Measurements from ENCODE around the gene EXD2. TPM values are rescaled to one million over a fixed set of nuclear protein-coding genes. Genes with fewer than 3 reads are reported as not detected.

Gene EXD2
- total RNA-seq, 1 donor from 2014 or later = 25.2 TPM

DNA sequence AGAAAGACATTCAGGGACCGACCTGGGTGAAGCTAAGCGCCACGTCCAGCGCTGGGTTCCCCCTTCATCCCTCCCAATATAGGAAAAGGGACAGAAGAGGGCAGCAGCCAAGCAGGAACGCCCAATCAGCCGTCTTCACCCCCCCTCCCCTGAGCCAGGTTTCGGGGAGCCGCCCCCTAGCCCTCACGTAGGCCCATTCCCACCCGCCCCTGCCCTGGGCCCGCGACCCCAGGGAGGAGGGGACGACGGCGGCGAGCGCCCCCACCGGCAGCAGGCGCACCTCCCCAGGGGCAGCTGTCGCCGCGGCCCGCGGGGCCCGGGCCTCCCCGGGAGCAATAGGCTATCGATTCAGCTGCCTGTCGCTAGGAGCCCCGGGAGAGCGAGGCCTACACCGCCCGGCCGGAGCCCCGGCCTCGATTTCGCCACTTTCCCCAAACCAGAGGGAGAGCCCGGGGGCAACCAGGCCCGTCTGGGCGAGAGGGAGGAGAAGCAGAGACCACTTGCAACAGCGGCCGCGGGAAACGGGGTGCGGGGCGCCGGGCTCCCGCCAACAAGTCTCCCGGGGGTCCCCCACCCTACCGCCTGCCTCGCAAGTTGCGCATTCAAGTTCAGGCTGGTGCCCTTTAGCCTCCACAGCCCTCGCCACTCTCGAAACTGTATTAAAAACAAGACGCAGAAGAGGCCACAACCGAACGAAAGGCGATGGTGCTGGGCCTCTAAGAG, 39.7 kb upstream of the EXD2 start:
- H3K4me1 ChIP-seq = peaks cover 32% of the 10 kb centered on the region
- intact Hi-C loops (cut with DNase I) = no loop called here
- H3K36me3 ChIP-seq = peaks cover 21% of the 10 kb centered on the region
- H3K27ac ChIP-seq = peak overlapping the region; percentile 94
- H3K27me3 ChIP-seq = no peaks in the 10 kb centered on the region
- no peaks in the 10 kb centered on the region for H3K9me3 ChIP-seq
- H3K4me3 ChIP-seq = peak overlapping the region; percentile 96
- ATAC-seq (peak; percentile 81), DNase-seq (peak; percentile 91)
- TF ChIP-seq, protein P1, sequence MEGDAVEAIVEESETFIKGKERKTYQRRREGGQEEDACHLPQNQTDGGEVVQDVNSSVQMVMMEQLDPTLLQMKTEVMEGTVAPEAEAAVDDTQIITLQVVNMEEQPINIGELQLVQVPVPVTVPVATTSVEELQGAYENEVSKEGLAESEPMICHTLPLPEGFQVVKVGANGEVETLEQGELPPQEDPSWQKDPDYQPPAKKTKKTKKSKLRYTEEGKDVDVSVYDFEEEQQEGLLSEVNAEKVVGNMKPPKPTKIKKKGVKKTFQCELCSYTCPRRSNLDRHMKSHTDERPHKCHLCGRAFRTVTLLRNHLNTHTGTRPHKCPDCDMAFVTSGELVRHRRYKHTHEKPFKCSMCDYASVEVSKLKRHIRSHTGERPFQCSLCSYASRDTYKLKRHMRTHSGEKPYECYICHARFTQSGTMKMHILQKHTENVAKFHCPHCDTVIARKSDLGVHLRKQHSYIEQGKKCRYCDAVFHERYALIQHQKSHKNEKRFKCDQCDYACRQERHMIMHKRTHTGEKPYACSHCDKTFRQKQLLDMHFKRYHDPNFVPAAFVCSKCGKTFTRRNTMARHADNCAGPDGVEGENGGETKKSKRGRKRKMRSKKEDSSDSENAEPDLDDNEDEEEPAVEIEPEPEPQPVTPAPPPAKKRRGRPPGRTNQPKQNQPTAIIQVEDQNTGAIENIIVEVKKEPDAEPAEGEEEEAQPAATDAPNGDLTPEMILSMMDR (IDR thresholded peaks at IDR 0.05) = peak; percentile 61

DNA sequence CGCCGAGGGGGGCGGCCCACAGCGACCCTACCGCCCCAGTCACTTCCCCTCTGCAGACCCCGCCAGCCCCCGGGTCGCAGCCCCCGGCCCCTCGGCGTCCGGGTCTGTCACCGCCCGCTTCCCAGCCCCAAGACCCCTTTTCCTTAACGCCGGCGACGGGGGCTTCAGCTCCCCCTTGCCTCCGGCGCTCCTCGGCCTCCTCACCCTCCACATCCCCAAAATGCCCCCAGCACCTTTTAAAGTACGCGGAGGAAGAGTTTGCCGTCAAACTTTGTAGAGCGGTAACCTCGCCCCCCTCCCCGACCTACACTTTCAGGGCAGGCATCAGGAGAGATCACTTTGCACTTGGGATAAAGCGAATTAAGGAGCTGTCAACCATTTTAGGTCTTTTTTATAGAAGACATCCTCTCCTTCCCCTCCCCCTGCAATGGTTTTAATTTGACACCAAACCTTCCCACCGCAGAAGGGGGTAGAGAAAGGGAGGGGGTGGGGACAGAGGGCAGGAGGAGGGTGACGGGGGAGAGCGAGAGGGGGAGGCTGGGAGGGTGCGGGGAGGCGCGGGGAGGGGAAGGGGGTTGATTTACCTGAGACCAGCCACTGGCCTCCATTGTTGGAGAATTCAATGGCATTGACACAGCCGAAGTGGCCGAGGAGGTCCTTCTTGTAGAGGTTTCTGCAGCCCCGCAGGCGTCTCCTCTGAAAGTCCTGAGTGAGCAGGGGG, 39.0 kb upstream of the EXD2 start:
- Histone ChIP-seq H3K27me3 (no peaks in the 10 kb centered on the region), H3K4me1 (peaks cover 32% of the 10 kb centered on the region), H3K4me3 (peak overlapping the region; percentile 96), H3K27ac (peak overlapping the region; percentile 94), H3K9me3 (no peaks in the 10 kb centered on the region), H3K36me3 (peaks cover 16% of the 10 kb centered on the region)
- TF ChIP-seq, protein P1 (IDR thresholded peaks at IDR 0.05) = no peak
- intact Hi-C loops (cut with DNase I) = no loop called here
- ATAC-seq = peak; percentile 25
- DNase-seq = no peak

DNA sequence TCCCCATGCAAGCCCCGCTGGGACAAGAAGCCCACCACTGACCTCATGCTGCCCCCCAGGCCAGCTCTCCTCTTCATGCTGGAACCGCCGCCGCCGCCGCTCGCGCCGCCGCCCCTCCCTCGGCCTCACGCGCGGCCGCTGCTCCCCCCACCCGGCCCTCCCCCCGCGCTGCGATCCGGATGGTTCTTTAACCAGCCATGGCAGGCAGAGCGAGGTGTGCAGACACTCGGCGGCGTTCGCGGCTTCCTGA, 38.5 kb upstream of the EXD2 start, which contains the start of gene DCAF5:
Gene DCAF5, minus strand, starts transcription at position 218 of the 250 bp plus-strand sequence. Its CDS starts 141 bp downstream, at position 77.
- DNase-seq (peak; percentile 98), ATAC-seq (no peak)
- TF ChIP-seq, protein P1 (IDR thresholded peaks at IDR 0.05) = no peak
- H3K4me1 ChIP-seq = peaks cover 32% of the 10 kb centered on the region
- H3K4me3 ChIP-seq = peak within 1 kb of the TSS; percentile 96
- intact Hi-C loops (cut with DNase I) = no loop called here
- peak within 1 kb of the TSS; percentile 94 for H3K27ac ChIP-seq
- no peaks in the 10 kb centered on the region for H3K9me3 ChIP-seq
- peaks cover 11% of the 10 kb centered on the region for H3K36me3 ChIP-seq
- no peaks in the 10 kb centered on the region for H3K27me3 ChIP-seq

DNA sequence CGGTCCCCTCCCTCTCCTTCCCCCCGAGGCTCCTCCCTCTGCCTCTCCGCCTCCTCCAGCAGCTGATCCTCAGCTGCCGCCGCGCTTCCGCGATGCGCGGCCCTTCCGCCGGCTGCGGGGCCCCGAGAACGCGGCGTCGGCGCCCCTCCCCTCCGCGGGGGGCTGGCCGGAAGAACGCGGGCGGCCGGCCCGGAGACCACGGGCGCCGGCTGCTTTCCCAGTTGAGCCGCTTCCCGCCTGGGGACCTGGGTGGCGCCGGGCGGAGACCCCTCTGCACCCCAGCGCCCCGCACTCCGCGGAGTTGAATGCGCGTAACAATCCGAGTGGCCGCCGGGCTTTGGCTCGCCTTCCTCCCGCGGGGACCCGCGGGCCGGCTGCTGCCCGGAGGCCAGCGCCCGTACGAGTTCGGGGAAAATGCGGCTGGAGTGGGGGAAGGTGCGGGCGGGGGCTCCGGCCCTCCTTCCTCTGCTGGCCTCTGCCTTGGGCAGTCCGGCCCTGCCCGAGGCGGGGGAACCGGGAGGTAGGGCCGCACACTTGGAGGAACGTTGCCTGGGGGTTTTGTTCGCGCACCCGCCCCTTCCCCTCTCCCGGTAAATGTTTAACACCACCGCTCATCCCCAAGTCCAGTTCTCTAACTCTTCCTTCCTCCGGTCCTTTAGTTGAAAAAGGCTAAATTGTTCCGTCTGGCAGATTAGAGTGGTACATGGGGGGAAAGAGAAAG, 38.0 kb upstream of the EXD2 start:
- peak; percentile 96 for ATAC-seq
- Histone ChIP-seq H3K36me3 (peaks cover 8% of the 10 kb centered on the region), H3K4me3 (peak overlapping the region; percentile 96), H3K27ac (peak overlapping the region; percentile 94), H3K9me3 (no peaks in the 10 kb centered on the region), H3K27me3 (no peaks in the 10 kb centered on the region), H3K4me1 (peaks cover 32% of the 10 kb centered on the region)
- intact Hi-C loops (cut with DNase I) = no loop called here
- TF ChIP-seq, protein P1 (IDR thresholded peaks at IDR 0.05) = no peak
- DNase-seq = no peak

DNA sequence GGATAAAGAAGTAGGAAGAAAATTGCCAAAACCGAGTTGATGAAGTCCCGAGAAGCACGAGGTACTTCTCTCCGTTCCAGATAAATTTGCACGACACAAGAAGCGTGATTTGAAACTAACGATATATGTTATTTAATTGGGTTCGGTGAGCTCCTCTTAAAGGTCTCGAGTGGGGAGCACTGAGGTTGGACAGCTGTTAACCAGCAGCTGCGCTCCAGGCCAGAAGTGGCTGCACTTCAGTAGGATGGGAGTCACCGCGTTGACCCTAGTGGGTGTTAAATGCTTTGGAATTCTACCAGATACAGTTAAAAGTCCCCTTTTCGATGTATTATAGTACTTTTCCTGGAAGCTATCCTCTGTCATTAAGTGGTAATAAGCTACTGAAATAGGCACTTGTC, 37.4 kb upstream of the EXD2 start:
- H3K27me3 ChIP-seq = no peaks in the 10 kb centered on the region
- H3K4me1 ChIP-seq = peaks cover 31% of the 10 kb centered on the region
- intact Hi-C loops (cut with DNase I) = no loop called here
- peaks cover 2% of the 10 kb centered on the region for H3K36me3 ChIP-seq
- ATAC-seq = no peak
- TF ChIP-seq, protein P1 (IDR thresholded peaks at IDR 0.05) = no peak
- H3K9me3 ChIP-seq = no peaks in the 10 kb centered on the region
- peak overlapping the region; percentile 94 for H3K27ac ChIP-seq
- no peak for DNase-seq
- H3K4me3 ChIP-seq = peak overlapping the region; percentile 96
